ENCODE results near the gene TIMP1. TPM values are rescaled to one million over a fixed set of nuclear protein-coding genes. Genes with fewer than 3 reads are reported as not detected.

TIMP1 gene
- polyA plus RNA-seq, 6 donors from 2014 or later: 7.6 to 15.0 (median 10.5) TPM

DNA sequence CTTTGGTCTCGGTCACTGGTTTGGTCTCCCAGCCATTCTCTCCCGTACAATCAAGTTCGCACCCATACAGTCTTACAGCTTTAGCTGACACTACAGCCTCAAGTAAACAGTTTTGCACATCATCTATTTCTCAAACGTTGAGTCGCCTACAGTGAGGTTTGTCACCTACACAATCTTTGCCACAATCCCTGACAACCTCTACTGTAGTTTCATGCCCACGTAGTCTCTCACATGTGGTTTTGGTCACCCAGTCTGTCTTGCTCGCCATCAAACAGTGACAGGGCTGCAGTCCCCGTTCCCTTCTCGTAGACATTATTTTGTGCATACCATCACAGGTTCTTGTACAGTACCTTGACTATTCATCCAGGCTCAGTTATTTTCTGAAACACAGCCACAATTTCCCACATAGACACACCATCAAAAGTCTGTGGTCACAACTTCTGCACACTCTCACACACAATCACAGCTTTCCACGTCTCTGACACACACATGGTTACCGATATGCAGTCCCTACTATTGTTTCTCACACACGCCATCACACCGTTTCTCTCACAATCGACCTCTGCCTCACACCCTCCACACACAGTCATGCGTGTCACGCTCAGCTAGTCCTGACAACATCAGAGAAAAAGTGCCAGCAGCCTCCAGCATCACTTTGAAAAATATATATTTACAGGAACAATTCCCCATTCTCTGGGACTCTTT, 52.8 kb downstream of the TIMP1 start:
- peaks cover 6 to 12% of the 10 kb centered on the region in 2 donors for H3K36me3 Mint-ChIP-seq
- no peaks in the 10 kb centered on the region for H3K27me3 Mint-ChIP-seq
- no peak for DNase-seq
- H3K27ac Mint-ChIP-seq: no peak overlapping the region
- peaks cover 12 to 20% (median 18%) of the 10 kb centered on the region in 3 donors for H3K4me1 Mint-ChIP-seq
- no peak overlapping the region for H3K4me3 Mint-ChIP-seq
- no peak for ATAC-seq (ENCODE audit: low read depth in 2 of 2)
- peaks cover 0 to 7% (median 2%) of the 10 kb centered on the region in 7 donors for H3K9me3 Mint-ChIP-seq

Other genes starting within 250 kb of the TIMP1 start
- gene ZNF157, start 211.9 kb upstream of the TIMP1 start, polyA plus RNA-seq (ENCODE audit: low read depth in 6 of 6): 1 to 10 TPM in 1 of 6 donors, under 1 TPM in 4, not detected in 1; 0.23 to 1.3 (median 0.73) TPM
- gene ZNF41, start 99.2 kb upstream of the TIMP1 start, polyA plus RNA-seq (ENCODE audit: low read depth in 6 of 6): 10 to 100 TPM in 2 of 6 donors, 1 to 10 TPM in 4; 4.5 to 12.2 (median 6.8) TPM
- gene ARAF, start 21.2 kb upstream of the TIMP1 start, polyA plus RNA-seq (ENCODE audit: low read depth in 6 of 6): 10 to 100 TPM; 43.4 to 90.8 (median 58.6) TPM
- gene SYN1, start 37.4 kb downstream of the TIMP1 start, polyA plus RNA-seq (ENCODE audit: low read depth in 6 of 6): not detected
- 1 to 10 TPM in 3 of 6 donors, under 1 TPM in 2, not detected in 1; 0.70 to 1.7 (median 1.4) TPM for gene CFP, start 47.5 kb downstream of the TIMP1 start, polyA plus RNA-seq (ENCODE audit: low read depth in 6 of 6)
- gene ELK1, start 68.1 kb downstream of the TIMP1 start, polyA plus RNA-seq (ENCODE audit: low read depth in 6 of 6): 10 to 100 TPM; 14.0 to 23.7 (median 16.8) TPM
- gene UXT, start 76.7 kb downstream of the TIMP1 start, polyA plus RNA-seq (ENCODE audit: low read depth in 6 of 6): 100 to 1,000 TPM; 281 to 349 (median 329) TPM